Activated T-helper 9 cell treated with anti-CD3 and anti-CD28 coated beads, Interleukin-2, amount 50 U/mL, for 16 hours (primary cell): ENCODE data around the gene FOXA2.
"Not testable (repeated sequence)": the region's sequence is repeated elsewhere in the genome, so short reads cannot be mapped to it uniquely, and the experiment has no call there.

Experiments
- DNase-seq: peaks from one replicate; pipeline ENCODE4 v3.0.0-alpha.2; 2020; ENCODE audit warnings: low read depth

The FOXA2 gene

DNA sequence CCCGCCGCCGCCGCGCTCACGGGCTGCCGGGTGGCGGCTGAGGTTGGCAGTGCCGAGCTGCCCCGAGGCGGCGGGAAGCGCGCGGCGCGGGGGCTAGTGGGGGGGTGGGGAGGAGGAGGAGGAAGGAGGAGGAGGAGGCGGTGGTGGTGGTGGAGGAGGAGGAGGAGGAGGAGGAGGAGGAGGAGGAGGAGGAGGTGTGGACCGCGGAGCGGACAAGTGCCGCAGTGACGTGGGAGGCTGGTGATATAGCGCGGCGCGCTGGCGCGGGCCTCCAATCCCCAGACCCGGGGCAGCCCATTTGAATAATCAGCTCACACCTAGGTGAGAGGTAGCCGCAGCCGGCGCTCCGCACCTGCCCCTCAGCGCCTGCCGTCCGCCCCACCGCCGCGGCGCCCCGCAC lies at the start of gene FOXA2:
Gene FOXA2, minus strand, starts transcription at position 51 of the 400 bp plus-strand sequence. CDS start 294 bp downstream, outside the sequence.
- no peak for DNase-seq

DNA sequence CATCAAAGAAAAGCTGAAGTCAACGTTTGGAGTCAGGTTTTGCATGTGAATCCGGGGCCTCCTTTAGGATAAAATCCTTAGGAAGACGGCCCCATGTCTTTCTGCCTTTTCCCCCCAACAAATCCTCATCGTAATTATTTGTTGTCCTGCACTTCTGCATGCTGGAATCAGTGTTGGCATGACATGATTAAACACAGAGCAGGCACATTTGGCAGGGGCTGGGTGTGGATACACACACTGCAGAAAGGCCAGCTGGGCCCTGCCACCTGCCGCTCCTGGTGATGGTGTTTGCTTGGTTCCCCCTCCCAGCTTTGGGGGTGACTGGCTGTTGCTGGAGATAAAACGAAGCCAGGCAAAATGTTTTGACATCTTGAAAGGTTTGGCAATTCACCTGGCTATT lies 46.3 kb upstream of the FOXA2 start:
- DNase-seq = no peak

DNA sequence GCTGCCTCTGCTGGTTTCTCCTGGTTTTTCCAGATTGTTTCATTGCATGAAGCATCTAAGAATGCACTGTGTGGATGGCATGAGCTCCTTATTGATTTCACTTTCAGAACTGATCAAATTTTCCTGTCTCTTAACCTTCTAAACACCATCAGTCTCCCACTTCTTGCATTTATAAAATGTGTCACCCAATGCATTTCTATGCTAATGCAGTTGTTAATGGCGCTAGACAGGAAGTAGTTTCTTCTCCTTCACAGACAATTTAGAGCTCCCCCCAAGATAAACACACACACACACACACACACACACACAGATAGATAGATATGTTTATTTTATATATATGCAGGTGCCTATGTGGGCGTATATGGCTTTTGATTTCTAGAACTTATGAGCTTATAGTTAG lies 45.6 kb upstream of the FOXA2 start:
- no peak for DNase-seq

DNA sequence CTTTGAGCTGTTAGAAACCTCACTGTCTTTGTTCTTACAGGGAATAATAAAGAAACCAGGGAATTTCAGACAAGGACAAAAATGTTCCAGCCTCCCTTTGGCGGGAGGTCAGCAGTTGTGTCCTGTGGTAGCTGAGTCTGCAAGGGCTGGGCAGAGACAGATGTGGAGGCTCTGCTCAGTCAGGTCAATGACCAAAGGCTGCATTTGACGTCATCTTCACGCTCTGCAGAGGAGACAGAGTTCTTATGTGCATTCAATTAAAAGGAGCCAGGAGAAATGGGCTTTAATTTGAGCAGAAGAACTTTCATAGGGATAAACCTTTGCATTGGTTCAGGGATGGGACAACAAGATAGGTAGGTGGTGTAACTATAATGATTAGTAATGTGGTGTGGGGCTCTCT lies 45.1 kb upstream of the FOXA2 start:
- DNase-seq = no peak

DNA sequence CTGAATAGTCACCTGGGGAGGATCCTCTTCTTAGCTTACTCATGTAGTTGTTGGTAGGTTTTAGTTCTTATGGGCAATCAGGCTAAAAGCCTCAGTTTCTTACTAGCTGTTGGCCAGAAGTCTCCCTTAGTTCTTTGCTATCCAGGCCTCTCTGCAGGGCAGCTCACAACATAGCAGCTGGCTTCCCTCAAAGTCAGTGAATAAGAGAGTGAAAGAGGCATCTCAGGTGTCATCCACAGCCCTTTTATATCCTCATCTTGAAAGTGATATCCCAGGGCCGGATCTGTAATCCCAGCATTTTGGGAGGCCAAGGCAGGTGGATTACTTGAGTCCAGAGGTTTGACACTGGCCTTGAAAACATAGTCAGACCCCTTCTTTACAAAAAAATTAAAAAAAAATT lies 42.1 kb upstream of the FOXA2 start:
- no peak for DNase-seq

DNA sequence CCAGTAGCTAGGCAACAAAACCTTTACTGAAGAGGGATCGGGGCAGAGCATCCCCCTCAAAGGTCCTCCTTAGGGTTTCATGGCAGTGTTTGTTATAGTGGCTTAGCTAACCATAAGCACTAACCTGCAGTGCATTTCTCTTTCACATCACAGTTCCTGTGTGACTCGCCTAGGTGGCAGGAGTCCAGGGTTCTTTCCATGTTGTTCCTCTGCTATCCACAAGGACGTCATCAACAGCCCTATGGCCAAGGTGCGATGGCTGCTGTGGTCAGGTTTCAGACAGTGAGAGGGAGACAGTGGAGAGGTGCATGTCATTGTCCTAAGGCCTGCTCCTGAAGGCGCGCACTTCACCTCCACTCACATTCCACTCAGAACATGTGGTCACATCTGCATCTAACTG lies 38.8 kb upstream of the FOXA2 start:
- DNase-seq = no peak

DNA sequence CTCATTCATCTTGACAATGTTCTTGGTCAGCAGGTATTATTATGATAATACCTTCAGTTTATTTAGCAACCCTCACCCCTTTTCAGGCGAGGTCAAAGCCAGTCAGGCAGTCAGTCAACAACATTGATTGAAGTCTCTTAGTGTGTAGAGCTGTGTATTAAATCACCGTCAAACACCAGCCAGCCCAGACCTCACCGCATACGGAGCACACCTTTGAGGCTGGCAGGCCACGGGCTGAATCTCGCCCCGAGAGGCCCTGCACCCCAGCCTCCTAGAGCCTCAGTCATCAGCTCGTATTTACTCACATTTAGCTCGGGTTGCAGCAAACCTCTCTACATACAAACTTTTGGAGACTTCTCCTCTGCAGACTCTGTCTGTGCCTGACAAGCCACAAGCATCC lies 36.0 kb upstream of the FOXA2 start:
- no peak for DNase-seq

DNA sequence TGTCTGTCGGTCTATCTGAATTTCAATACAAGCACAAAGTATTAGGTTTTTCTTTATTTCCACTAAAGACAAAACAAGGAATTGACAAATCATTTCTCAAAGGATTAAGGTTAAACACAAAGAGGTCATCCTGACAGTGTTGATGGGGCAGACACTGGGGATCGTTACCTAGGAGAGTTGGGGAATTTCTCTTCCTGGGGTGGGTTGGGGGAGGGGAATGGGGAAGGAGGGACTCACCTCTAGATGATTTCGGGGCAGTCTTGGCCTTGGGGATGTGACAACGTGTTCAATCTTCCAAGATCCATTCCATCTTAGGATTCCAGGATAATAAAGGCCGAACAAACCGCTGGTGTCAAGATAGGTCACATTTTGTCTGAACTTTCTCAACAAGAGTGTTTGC lies 35.4 kb upstream of the FOXA2 start:
- no peak for DNase-seq

DNA sequence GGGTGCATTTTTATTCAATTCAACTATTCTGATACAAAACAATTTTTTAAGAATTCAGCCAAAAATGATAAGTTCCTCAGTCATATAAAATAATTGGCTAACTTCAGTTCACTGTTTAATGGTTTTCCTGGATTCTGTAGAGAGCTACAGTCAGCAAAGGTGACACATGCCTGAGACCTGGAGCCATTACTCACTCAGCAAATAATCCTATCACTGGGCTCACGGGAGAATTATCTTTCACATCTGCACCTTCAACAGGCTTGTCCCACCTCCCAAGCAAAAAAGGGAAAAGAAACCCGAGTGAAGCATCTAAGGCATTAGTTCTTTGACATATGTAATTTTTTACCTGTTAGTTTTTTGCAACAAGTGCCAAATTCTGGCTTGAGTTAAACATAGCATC lies 34.9 kb upstream of the FOXA2 start:
- DNase-seq = no peak

DNA sequence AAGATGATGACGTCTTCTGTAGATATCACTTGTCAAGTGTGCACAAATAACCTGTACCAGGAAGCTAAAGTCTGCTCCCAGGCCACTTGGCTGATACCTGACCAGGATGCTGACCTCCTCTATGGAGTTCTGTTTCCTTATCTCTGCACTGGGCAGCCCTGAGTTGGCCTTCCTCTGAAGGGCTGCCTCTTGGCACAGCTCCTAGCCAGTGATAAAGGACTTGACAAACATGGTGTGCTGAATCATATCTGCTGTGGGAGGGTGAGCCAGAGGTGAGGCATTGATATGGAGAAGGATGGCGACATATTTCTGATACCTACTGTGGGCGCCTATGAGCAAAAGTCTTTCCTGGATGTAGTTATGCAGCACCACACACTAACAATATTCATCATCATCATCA lies 32.8 kb upstream of the FOXA2 start:
- DNase-seq = no peak

DNA sequence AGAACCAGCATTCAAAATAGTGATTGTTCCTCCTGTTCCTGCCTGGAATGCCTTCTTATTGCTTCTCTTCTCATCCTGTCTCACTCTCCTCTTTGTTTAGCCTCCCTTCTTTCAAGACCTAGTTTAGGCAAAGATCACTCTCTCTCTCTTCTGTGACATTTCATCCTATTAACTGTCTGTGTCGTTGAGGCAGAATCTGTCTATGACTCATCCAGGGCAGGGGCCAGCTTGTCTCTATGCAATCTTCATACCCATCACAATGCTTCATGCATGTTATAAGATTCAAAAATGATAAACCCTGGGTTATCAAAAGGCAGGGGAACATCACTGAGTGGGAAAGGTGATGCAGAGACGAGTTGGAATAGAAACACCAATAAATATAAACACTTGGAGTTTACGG lies 32.2 kb upstream of the FOXA2 start:
- DNase-seq = no peak

DNA sequence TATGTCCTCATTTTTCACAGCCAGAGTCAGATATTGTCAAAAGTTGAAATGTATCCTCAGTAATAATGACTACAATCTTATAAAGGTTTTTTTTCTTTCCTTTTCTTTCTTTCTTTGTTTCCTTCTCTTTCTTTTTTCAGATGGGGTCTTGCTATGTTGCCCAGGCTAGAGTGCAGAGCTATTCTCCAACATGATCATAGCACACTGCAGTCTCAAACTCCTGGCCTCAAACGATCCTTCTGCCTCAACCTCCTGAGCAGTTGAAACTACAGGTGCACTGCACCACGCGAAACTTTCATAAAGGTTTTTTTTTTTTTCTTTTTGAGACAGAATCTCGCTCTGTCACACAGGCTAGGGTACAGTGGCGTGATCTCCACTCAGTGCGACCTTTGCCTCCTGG lies 31.1 kb upstream of the FOXA2 start:
- no peak for DNase-seq

DNA sequence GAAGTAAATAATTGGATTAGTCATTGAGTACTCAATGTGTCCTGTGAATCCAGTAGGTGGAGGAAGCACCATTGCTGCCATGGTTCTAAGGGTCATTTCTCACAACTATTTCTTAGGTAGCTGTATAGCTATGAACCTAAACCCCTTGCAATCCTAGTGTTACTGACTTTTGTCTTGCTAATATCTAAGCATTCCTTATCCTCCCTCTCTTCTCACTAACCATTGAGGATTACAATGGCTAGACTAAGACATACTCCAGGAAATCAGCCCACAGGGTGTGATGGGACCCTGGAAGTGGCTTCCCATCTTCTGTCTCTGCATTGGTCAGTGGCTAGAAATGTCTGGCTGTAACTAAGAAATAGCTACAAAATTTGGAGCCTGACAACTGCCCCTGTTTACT lies 27.3 kb upstream of the FOXA2 start:
- DNase-seq = no peak

DNA sequence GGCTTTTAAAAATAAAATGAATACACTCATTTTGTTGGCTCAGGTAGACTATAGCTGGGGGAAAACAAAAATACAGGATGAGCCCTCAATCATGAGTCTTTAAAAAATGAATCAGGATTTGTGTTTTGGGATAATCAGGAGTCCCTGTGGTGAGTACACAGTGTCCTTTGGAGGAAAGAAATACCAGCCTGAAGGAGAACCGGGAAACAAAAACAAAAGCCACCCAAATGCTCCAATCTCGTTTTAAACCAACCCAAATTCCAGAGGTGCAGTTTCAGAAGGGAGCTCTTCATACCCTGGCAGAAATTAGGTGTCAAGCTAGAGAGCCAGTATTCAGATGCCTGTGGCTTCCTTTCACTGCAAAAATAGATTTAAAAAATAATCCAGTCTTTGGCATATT lies 23.3 kb upstream of the FOXA2 start:
- no peak for DNase-seq

DNA sequence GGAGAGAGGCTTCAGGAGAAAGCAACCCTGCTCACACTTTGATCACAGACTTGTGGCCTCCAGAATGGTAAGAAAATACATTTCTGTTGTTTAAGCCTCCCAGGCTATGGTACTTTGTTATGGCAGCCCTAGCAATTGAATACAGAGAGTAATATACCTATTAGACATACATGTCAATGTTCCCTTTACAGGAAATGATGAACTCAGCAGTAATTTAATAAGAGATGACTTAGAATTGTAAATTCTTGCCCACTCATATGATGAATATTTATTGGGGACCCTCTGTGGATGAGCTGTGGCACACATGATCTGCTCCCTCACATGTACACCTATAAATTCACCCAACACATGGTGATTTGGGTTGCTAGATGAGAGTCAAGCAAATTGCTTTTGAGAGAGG lies 20.4 kb upstream of the FOXA2 start:
- no peak for DNase-seq

DNA sequence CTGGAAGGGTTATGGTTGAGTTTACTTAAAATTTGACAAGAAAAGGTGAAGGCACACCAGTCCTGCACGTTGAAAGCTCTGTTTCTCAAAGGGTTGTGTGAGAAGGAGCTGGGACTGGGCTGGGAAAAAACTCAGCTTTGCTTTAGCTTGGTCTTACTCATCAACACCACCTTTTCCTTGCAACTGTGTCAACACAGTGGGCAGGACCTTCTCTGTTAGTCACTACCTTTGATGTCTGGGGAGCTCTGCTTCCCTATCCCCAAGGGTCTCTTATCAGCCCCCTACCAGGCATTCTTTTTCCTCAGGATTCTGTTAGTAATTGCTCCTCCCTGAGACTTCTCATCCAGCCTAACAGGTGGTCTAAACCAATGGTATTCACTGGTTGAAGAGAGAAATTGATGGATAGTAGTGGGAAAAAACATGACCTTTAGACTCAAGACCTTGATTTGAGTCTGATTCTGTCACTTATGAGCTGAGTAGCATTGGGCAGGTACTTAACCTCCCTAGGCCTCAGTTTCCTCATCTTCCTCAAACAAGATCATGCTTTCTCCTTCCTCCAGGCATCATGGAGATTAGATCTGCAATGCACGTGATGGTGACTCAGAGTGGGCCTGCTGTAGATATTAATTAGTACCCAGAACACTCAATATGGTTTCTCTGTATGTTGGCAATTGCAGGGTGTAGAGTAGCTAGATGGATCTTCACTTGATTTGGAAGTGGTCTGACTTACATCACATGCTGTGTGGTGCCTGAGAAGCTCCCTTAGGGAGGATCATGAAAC lies 17.2 kb upstream of the FOXA2 start:
- no peak for DNase-seq

DNA sequence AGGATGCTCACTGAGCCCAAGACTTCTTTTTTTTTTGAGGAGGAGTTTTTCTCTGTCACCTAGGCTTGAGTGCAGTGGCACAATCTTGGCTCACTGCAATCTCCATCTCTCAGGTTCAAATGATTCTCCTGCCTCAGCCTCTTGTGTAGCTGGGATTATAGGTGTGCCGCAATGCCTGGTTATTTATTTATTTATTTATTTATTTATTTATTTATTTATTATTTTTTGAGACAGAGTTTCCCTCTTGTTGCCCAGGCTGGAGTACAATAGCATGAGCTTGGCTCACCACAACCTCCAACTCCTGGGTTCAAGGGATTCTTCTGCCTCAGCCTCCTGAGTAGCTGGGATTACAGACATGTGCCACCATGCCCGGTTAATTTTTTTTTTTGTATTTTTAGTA lies 14.9 kb upstream of the FOXA2 start:
- DNase-seq = not testable (repeated sequence)

DNA sequence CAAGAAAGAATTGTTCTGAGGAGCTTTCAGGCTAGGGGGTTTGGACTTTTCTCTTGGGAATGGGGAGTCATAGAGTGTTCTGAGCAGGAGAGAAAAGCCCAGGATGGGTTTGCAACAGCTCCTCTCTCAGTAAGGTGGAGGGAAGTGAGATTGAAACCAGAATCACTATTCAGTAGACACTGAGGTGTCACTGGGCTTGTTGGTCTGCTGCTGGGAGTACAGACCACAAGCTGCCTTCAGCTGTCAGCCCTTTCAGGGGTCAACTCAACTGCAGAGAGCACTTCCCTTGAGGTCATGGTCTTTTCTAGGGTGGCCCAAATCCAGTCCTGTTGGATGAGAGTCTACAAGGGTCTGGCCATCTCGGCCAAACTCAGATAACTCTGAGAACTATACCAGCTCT lies 12.9 kb upstream of the FOXA2 start:
- DNase-seq = no peak

DNA sequence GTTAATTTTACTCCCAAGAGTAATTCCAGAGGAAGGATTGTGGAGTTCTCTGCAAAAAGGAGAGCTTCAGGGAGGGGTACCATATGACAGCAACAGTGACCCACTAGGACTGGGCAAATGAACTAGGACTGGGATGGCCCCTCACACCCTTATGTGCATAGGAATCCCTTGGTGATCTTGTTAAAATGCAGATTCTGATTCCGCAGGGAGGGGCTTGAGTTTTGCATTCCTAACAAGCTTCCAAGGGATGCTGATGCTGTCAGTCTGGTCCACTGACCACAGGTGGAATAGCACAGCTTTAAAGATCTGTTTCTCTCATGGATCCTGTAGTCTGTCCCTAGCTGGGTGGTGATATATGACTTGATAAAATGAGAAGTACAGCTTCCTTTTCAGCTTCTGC lies 6.3 kb upstream of the FOXA2 start:
- DNase-seq = no peak

DNA sequence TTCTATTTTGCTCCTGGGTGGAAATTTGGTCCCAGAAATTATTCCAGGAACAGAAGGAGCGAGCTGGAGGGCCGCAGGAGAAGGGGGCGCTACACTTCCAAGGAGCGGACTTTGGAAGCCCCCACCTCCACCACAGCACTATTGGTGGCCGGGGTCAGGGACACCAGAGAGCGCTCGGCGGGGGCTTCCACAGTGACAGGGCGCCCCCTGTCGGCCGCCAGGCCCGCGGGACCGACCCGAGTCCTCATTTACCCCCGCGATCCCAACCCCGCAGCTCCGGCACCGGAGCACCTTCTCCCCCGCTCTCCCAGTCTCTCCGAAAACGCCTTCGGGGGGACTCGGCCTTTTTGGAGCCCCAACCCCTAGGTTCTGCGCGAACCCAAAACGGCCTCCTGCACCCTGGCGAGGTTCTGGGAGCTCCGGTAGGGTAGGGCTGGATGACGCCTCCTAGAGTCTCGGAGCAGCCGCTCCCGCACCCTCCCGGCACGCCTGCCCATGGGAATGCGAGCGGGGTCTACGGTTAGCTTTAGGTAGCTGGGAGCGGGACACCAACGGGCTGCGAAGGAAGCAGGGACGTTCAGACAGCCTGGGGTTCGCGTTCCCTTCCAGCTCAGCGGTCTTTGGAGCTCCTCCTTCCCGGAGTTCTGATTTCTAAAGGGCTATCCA lies 2.4 kb upstream of the FOXA2 start:
- DNase-seq = no peak

DNA sequence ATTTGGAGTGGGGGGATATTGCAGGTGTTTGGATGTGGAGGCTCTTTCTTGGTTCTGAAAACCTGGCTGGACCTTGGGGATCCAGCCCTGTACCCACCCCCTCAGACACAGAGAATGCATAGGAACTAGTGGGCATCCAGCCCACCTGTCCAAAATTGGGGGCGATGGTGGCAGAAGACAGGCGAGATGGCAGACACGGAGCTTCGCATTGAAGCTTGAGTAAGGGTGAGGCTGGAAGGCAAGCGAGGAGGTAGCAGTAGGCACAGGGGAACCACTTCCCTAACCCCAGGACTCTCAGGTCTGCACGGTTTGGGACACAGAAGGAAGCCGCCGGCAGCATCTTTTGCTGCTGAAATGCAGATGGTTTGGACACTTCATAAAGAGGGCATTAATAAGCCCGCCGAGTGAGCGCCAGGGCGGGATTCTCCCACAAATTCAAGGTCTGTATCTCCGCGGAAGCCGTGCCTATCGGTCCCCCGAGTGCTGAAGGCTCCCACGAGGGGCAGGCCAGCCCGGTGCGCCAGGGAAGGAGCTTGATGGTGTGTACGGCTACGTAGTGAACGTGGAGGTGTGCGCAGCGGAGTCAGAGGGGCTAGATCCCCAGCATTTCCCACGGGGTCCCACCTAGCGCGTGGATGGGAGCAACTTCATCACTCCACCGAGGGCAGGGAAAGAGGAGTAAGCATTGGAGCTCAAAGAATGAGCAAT lies 1.6 kb upstream of the FOXA2 start:
- DNase-seq = no peak

DNA sequence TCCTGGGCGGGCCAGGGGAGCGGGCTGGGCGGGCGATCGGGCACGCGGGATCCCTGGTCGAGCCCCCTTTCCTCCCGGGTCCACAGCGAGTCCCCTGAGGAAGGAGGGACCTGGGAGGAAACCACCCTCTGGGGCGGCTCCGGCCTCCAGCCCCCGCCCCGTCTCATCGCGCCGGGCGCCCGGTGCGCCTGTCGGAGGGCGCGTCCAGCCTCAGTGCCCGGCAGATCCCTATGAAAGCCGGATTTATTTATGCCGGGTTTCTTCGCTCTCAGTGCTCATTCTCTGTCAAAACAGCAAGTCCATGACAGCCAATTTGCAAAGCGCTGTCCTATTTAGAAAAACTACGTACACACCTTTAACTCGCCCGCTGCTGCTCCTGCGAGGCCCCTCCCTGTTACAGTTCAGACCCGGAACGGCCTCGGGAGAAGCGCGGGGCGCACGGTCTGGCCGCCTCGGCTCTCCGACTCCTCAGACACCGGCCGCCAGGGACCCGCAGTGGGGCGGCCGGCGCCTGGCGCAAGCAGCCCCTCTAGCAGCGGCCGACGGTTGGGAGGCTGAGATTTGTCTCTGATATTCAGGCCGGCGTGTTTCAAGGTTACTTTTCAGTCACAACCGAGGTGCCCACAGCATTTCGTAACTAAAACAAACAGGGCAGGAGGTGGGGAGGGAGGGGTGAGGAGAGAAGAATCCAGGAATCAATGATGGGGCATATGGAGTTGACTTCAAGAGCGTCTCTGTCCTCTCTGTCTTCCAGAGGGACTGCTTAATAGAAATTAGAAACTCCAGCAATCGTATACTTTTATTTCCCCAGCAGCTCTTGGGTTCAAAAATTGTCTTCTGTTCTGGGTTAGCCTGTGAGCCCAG lies 782 bp upstream of the FOXA2 start:
- no peak for DNase-seq
